ENCODE data around the gene TSPAN9. TPM values are rescaled to one million over a fixed set of nuclear protein-coding genes. Genes with fewer than 3 reads are reported as not detected.

Gene TSPAN9
- total RNA-seq, 1 donor from 2014 or later: 40.9 TPM

GRCh38 chr12:3152892-3153291 lies 75.7 kb downstream of the TSPAN9 start:
- peaks cover 23% of the 10 kb centered on the region for H3K4me1 ChIP-seq (ENCODE audit: insufficient read depth, low read length)
- no peak overlapping the region for H3K4me3 Mint-ChIP-seq (ENCODE audit: unreplicated experiment)
- H3K27me3 Mint-ChIP-seq (ENCODE audit: low read depth, unreplicated experiment): no peaks in the 10 kb centered on the region
- H3K4me1 Mint-ChIP-seq (ENCODE audit: low read depth, unreplicated experiment): peaks cover 19% of the 10 kb centered on the region
- H3K9me3 Mint-ChIP-seq (ENCODE audit: unreplicated experiment): no peaks in the 10 kb centered on the region
- FAIRE-seq (no peak), DNase-seq (ENCODE audit: low read depth) (no peak)
- no peak overlapping the region for H3K4me2 ChIP-seq (ENCODE audit: low read length)
- H2AFZ ChIP-seq (ENCODE audit: low read depth, low read length): no peak overlapping the region
- H3K27ac Mint-ChIP-seq (ENCODE audit: unreplicated experiment): no peak overlapping the region
- TF ChIP-seq EZH2 (IDR thresholded peaks at IDR 0.05; ENCODE audit: insufficient read depth, low read length): no peak
- TF ChIP-seq CTCF (IDR thresholded peaks at IDR 0.05; ENCODE audit: insufficient read depth, low read depth, low read length): no peak
- H3K9me3 ChIP-seq (ENCODE audit: insufficient read depth, low read depth, low read length): no peaks in the 10 kb centered on the region
- H3K9ac ChIP-seq (ENCODE audit: low read length): no peak overlapping the region
- no peak overlapping the region for H3K4me3 ChIP-seq (ENCODE audit: insufficient read depth, low read depth, low read length)
- no peaks in the 10 kb centered on the region for H3K27me3 ChIP-seq (ENCODE audit: insufficient read depth, low read length)
- peaks cover 39% of the 10 kb centered on the region for H4K20me1 ChIP-seq (ENCODE audit: insufficient read depth, low read length)
- H3K36me3 ChIP-seq (ENCODE audit: insufficient read depth, low read length): no peaks in the 10 kb centered on the region
- no peak overlapping the region for H3K27ac ChIP-seq (ENCODE audit: low read depth, low read length)
- H3K36me3 Mint-ChIP-seq (ENCODE audit: low read depth, unreplicated experiment): peaks cover 3% of the 10 kb centered on the region
- peaks cover 9% of the 10 kb centered on the region for H3K79me2 ChIP-seq (ENCODE audit: insufficient read depth, low read length)

GRCh38 chr12:3154006-3154405 lies 76.8 kb downstream of the TSPAN9 start:
- TF ChIP-seq EZH2 (IDR thresholded peaks at IDR 0.05; ENCODE audit: insufficient read depth, low read length): no peak
- H3K36me3 Mint-ChIP-seq (ENCODE audit: low read depth, unreplicated experiment): peaks cover 2% of the 10 kb centered on the region
- Histone ChIP-seq H3K4me2 (ENCODE audit: low read length) (no peak overlapping the region), H2AFZ (ENCODE audit: low read depth, low read length) (no peak overlapping the region), H3K9ac (ENCODE audit: low read length) (no peak overlapping the region), H3K4me1 (ENCODE audit: insufficient read depth, low read length) (peaks cover 27% of the 10 kb centered on the region), H3K4me3 (ENCODE audit: insufficient read depth, low read depth, low read length) (no peak overlapping the region), H3K36me3 (ENCODE audit: insufficient read depth, low read length) (no peaks in the 10 kb centered on the region), H3K27me3 (ENCODE audit: insufficient read depth, low read length) (no peaks in the 10 kb centered on the region), H3K27ac (ENCODE audit: low read depth, low read length) (no peak overlapping the region), H3K79me2 (ENCODE audit: insufficient read depth, low read length) (peaks cover 6% of the 10 kb centered on the region), H4K20me1 (ENCODE audit: insufficient read depth, low read length) (peaks cover 31% of the 10 kb centered on the region), H3K9me3 (ENCODE audit: insufficient read depth, low read depth, low read length) (no peaks in the 10 kb centered on the region)
- H3K27me3 Mint-ChIP-seq (ENCODE audit: low read depth, unreplicated experiment): no peaks in the 10 kb centered on the region
- peaks cover 21% of the 10 kb centered on the region for H3K4me1 Mint-ChIP-seq (ENCODE audit: low read depth, unreplicated experiment)
- H3K27ac Mint-ChIP-seq (ENCODE audit: unreplicated experiment): no peak overlapping the region
- DNase-seq (ENCODE audit: low read depth) (no peak), FAIRE-seq (no peak)
- no peaks in the 10 kb centered on the region for H3K9me3 Mint-ChIP-seq (ENCODE audit: unreplicated experiment)
- H3K4me3 Mint-ChIP-seq (ENCODE audit: unreplicated experiment): no peak overlapping the region

GRCh38 chr12:3155702-3156370 lies 78.7 kb downstream of the TSPAN9 start:
- H3K4me3 Mint-ChIP-seq (ENCODE audit: unreplicated experiment): no peak overlapping the region
- peaks cover 2% of the 10 kb centered on the region for H3K36me3 Mint-ChIP-seq (ENCODE audit: low read depth, unreplicated experiment)
- H3K9ac ChIP-seq (ENCODE audit: low read length): no peak overlapping the region
- peaks cover 21% of the 10 kb centered on the region for H3K4me1 Mint-ChIP-seq (ENCODE audit: low read depth, unreplicated experiment)
- peaks cover 2% of the 10 kb centered on the region for H3K79me2 ChIP-seq (ENCODE audit: insufficient read depth, low read length)
- H3K4me2 ChIP-seq (ENCODE audit: low read length): no peak overlapping the region
- no peaks in the 10 kb centered on the region for H3K36me3 ChIP-seq (ENCODE audit: insufficient read depth, low read length)
- FAIRE-seq (no peak), DNase-seq (ENCODE audit: low read depth) (no peak)
- no peaks in the 10 kb centered on the region for H3K27me3 Mint-ChIP-seq (ENCODE audit: low read depth, unreplicated experiment)
- no peaks in the 10 kb centered on the region for H3K9me3 Mint-ChIP-seq (ENCODE audit: unreplicated experiment)
- H3K27ac Mint-ChIP-seq (ENCODE audit: unreplicated experiment): no peak overlapping the region
- no peaks in the 10 kb centered on the region for H3K27me3 ChIP-seq (ENCODE audit: insufficient read depth, low read length)
- no peak overlapping the region for H3K27ac ChIP-seq (ENCODE audit: low read depth, low read length)
- TF ChIP-seq EZH2 (IDR thresholded peaks at IDR 0.05; ENCODE audit: insufficient read depth, low read length) (no peak), CTCF (IDR thresholded peaks at IDR 0.05; ENCODE audit: insufficient read depth, low read depth, low read length) (no peak)
- peaks cover 24% of the 10 kb centered on the region for H3K4me1 ChIP-seq (ENCODE audit: insufficient read depth, low read length)
- H3K4me3 ChIP-seq (ENCODE audit: insufficient read depth, low read depth, low read length): no peak overlapping the region
- no peaks in the 10 kb centered on the region for H3K9me3 ChIP-seq (ENCODE audit: insufficient read depth, low read depth, low read length)
- H4K20me1 ChIP-seq (ENCODE audit: insufficient read depth, low read length): peaks cover 14% of the 10 kb centered on the region
- no peak overlapping the region for H2AFZ ChIP-seq (ENCODE audit: low read depth, low read length)
